IPS DF 4.7 (cell line): ENCODE results near the gene ZW10.
"Not testable (repeated sequence)": the region's sequence is repeated elsewhere in the genome, so short reads cannot be mapped to it uniquely, and the experiment has no call there.

Experiments used
- DNase-seq: peaks from one replicate; pipeline ENCODE4 v3.0.0-alpha.2; 2013; ENCODE audit warnings: low spot score; ENCODE audit errors: extremely low read depth

The ZW10 gene

DNA sequence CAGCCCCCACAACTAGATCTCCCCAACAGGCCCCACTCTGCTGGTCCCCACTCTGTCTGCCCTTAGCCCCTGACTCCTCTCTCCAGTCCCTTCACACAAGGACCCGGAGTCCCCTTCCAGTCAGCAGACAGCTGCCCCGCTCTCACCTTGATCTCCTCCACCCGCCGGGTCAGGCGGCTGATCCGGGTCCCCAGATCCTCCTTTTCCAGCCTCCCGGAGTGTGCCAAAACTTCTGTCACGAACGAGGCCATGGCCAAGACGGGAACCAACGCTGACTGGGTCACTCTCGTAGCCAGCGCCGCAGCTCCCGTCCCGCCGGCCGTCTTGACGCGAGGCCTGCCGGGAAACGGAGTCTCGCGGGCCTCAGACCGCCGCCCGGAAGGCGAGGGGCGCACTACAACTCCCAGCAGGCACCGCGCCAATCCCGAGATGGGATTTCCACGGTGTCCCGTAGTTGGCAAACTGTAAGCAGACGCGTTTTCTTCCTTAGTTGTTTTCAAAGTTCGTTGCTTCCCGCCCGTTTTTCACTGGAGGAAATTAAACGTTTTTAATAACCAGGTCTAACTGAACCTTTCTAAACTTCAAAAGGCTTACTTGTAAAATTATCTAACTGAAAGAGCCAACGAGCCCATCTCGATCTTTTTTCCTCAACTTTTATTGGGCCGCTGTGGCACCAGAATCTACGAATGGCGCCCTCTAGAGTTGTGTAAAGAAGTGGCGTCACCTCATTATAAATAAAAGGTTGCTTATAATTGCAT, at the start of gene ZW10:
TSS of gene ZW10 (minus strand) at position 277 of the 758 bp plus-strand sequence. CDS start at position 251, 26 bp downstream.
- DNase-seq, result peak; percentile 86

GRCh38 chr11:113818426-113818825, 44.9 kb upstream of the ZW10 start:
- DNase-seq, result no peak

DNA sequence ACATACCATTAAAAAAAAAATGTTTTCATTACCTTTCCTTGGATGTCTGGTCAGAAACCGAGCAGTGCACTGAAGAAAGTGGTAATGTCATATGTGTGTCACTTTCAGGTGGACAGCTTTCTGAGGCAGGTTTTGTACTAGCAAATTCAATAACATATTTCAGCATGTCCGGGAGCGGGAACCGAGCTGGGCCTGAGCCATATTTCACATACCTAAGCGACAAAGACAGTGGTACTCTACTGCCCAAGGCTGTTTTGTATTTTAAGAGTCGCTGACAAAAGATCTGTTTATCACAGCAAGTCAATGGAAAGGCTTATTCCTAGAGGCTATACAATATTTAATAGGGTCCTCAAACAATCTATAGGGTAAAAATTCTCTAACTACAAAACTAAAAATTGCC, 44.1 kb upstream of the ZW10 start:
- DNase-seq, result no peak

DNA sequence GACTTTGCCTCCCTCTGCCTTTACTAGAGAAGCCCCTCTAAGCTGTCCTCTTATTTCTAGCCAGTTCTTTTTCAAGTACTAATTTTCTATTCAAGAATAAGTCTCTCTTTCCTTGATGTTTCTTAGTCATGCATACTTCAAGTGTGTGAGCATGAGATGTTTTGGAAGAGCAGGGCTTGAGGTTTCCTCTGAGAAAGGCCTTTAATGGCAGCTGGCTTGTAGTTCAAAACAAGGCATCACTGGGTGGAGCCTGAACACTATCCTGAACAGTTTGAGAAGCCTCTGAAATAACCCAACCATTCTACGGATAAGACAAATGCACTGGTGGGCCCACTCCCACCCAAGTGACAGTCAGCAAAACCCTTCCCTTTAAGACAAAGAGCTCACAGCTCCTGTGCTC, 43.7 kb upstream of the ZW10 start:
- DNase-seq, result no peak

GRCh38 chr11:113814181-113814580, 40.7 kb upstream of the ZW10 start:
- no peak for DNase-seq

DNA sequence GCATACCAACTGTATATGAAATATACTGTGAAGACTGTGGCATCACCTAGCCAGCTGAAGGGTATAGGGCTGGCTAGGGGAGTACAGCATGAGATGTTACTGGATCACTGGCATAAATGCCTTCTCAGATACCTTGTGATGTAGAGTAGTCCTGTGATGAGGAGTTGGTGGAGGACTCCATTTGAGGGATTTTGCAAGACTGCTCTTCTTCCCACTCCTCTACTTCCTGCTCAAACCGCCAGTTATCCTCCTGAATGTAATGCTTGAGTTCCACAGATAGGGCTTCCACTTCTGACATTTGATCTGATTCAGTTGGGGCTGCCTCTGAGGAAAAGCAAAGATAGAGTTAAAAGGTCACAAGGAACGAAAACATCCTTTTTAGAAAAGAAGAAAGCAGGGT, 35.4 kb upstream of the ZW10 start:
- DNase-seq, result no peak

- DNase-seq, result peak; percentile 25
These were observed 32.9 kb upstream of the ZW10 start for GRCh38 chr11:113806406-113806805.

- no peak for DNase-seq
These were observed 32.1 kb upstream of the ZW10 start for GRCh38 chr11:113805640-113806039.

DNA sequence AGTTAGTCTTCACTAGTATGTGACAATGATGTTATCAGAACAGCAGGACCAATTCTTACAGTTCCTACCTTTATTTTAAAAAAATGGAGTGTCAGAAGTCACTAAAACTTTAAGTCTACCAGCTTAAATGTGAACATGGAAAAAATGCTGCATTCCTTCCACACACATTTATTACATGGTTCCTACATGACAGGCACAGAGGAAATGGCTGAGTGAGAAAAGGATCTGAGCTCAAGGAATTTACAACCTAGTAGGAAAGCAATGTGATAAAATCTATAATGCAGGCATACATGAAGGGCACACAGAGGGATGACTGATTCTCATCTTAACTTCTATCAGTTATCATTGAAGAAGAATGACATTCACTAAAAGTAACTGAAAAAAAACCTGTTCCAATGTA, 29.1 kb upstream of the ZW10 start:
- no peak for DNase-seq

- no peak for DNase-seq
These were observed 23.3 kb upstream of the ZW10 start for GRCh38 chr11:113796663-113797259.

- DNase-seq, result no peak
These were observed 16.3 kb upstream of the ZW10 start for GRCh38 chr11:113789675-113790320.

- DNase-seq, result not testable (repeated sequence)
These were observed 15.5 kb upstream of the ZW10 start for GRCh38 chr11:113789016-113789415.

DNA sequence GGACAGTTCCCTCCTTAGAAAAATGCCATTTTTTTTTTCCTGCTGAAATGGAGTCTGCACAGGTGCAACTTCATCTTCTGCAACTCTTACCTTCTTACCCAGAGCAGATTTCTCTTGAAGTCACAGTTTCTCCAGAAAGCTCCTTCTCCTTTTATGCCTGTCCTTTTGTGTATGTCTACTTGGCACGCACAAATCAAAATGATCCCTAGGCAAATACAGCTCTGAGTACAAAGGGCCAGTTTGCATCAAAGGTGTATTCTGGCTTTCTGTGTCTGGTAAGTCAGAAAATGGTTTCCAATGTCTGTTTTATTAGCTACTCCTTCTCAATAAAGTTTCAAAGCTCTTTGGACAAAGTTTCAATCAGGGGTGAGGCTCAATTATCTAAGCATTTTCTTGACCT, 8.6 kb upstream of the ZW10 start:
- DNase-seq, result no peak

- DNase-seq, result no peak
These were observed 8.2 kb upstream of the ZW10 start for GRCh38 chr11:113781682-113782081.

DNA sequence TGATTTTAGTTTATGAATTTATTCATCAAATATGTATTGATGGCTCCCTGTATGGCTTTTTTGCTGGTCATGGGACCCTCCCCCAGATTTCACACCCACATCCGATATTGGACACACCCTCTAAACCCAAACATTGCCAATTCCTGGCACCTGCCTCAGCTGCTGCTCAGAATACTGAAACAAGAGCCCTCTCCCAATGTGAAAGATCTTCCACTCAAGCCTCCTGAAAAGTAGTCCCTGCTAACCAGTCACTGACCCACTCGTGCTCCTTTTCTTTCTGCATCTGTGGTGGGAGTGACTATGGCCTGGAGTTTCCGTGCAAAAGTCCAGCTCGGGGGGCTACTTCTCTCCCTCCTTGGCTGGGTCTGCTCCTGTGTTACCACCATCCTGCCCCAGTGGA, 6.0 kb upstream of the ZW10 start, which contains the start of gene CLDN25:
TSS of gene CLDN25 (plus strand) at position 301 of the 400 bp plus-strand sequence. CDS start at position 301, 0 bp downstream.
- no peak for DNase-seq

- DNase-seq, result no peak
These were observed 4.8 kb upstream of the ZW10 start for GRCh38 chr11:113778111-113778910.

GRCh38 chr11:113774174-113774503, 647 bp upstream of the ZW10 start:
- DNase-seq, result no peak

DNA sequence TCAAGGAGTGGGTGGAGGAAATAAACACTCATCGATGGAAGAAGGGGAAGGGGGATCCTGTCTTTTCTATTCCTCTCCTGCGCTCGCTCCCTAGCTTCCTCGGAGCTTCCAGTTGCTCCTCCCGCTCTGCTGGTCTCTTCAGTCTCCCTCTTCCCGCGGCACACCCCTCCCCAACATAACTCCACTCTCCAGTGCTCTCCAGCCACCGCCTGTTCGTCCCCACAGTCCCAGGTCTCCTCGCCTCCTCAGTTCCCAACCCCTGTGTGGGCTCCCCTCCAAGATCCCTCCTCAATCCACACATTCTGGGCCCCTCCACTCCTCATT, 438 bp downstream of the ZW10 start:
- DNase-seq, result no peak

DNA sequence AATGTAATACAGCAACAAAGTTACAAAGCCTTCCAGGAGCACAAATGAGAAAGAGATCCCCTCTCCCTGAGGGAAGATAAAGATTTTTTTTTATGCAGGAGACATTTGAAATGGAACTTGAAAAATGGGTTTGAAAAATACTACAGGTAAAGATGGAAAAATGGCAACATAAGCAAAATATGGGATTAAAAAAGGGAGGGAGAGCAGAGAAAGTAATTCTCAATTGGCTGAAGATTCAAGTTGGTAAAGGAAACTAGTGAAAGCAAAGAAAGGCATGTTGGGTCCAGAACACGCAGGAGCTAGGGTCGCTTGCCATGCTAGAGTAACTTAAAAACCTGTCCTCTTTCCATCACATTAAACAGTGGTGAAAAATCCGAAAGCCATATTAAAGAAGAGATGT, 1.5 kb downstream of the ZW10 start:
- no peak for DNase-seq

- DNase-seq, result no peak
These were observed 8.8 kb downstream of the ZW10 start for GRCh38 chr11:113764527-113765219.

- DNase-seq, result not testable (repeated sequence)
These were observed 10.5 kb downstream of the ZW10 start for GRCh38 chr11:113763040-113763439.
